ENCODE results near the gene CARD16.

CARD16 gene

GRCh38 chr11:104992781-104993180, 52.4 kb downstream of the CARD16 start:
- Histone ChIP-seq H3K27ac (no peak overlapping the region), H3K4me3 (no peak overlapping the region), H3K36me3 (ENCODE audit: insufficient read depth, low read length) (no peaks in the 10 kb centered on the region), H3K9me3 (ENCODE audit: low read depth, low read length) (no peaks in the 10 kb centered on the region; the same call in 1 of the 2 replicates), H3K9ac (ENCODE audit: insufficient read length) (no peak overlapping the region)
- TF ChIP-seq EZH2 (IDR thresholded peaks at IDR 0.05) (no peak), POLR2AphosphoS5 (IDR thresholded peaks at IDR 0.05; ENCODE audit: borderline replicate concordance, low read depth, low read length) (no peak), FOXP2 (optimal IDR thresholded peaks at IDR 0.05; ENCODE audit: control extremely low read depth, extremely low read length, insufficient read depth) (no peak)
- DNase-seq (ENCODE audit: low read depth, low spot score): no peak

- TF ChIP-seq EZH2 (IDR thresholded peaks at IDR 0.05): no peak
- no peak for TF ChIP-seq POLR2AphosphoS5 (IDR thresholded peaks at IDR 0.05; ENCODE audit: borderline replicate concordance, low read depth, low read length)
- TF ChIP-seq FOXP2 (optimal IDR thresholded peaks at IDR 0.05; ENCODE audit: control extremely low read depth, extremely low read length, insufficient read depth): no peak
- DNase-seq (ENCODE audit: low read depth, low spot score): no peak
- H3K4me3 ChIP-seq: no peak overlapping the region
- H3K27ac ChIP-seq: no peak overlapping the region
- no peaks in the 10 kb centered on the region; the same call in 1 of the 2 replicates for H3K9me3 ChIP-seq (ENCODE audit: low read depth, low read length)
- no peaks in the 10 kb centered on the region for H3K36me3 ChIP-seq (ENCODE audit: insufficient read depth, low read length)
- no peak overlapping the region for H3K9ac ChIP-seq (ENCODE audit: insufficient read length)
Observed at GRCh38 chr11:104991994-104992393, 53.1 kb downstream of the CARD16 start.

Data from SK-N-MC (cell line).